ENCODE measurements around the gene UBE2B.

The UBE2B gene

GRCh38 chr5:134345996-134346395 is 25.4 kb upstream of the UBE2B start:
- TF ChIP-seq RAD21 (IDR thresholded peaks at IDR 0.05; ENCODE audit: low read depth) (peak; percentile 23; the same call in 1 of the 2 replicates), TCF12 (IDR thresholded peaks at IDR 0.05; ENCODE audit: low read depth) (peak; percentile 80), FOXM1 (IDR thresholded peaks at IDR 0.05; ENCODE audit: borderline replicate concordance, low read depth) (peak; percentile 56; the same call in 1 of the 2 replicates), USF1 (IDR thresholded peaks at IDR 0.05) (no peak), REST (IDR thresholded peaks at IDR 0.05; ENCODE audit: low read depth) (no peak), TAF1 (IDR thresholded peaks at IDR 0.05; ENCODE audit: low read depth) (0 out of 2 replicates have a peak, but pooled peaks have one; percentile 38), CREB1 (IDR thresholded peaks at IDR 0.05; ENCODE audit: low read depth) (no peak), EP300 (IDR thresholded peaks at IDR 0.05; ENCODE audit: borderline replicate concordance) (peak; percentile 73), CEBPB (IDR thresholded peaks at IDR 0.05) (0 out of 2 replicates have a peak, but pooled peaks have one; percentile 8), NFIC (IDR thresholded peaks at IDR 0.05) (0 out of 2 replicates have a peak, but pooled peaks have one; percentile 18), TEAD4 (IDR thresholded peaks at IDR 0.05) (peak; percentile 96), EGR1 (IDR thresholded peaks at IDR 0.05) (no peak)

- TF ChIP-seq TEAD4 (IDR thresholded peaks at IDR 0.05) (no peak), FOXM1 (IDR thresholded peaks at IDR 0.05; ENCODE audit: borderline replicate concordance, low read depth) (no peak), TAF1 (IDR thresholded peaks at IDR 0.05; ENCODE audit: low read depth) (no peak), CREB1 (IDR thresholded peaks at IDR 0.05; ENCODE audit: low read depth) (no peak), TCF12 (IDR thresholded peaks at IDR 0.05; ENCODE audit: low read depth) (no peak), CEBPB (IDR thresholded peaks at IDR 0.05) (no peak), USF1 (IDR thresholded peaks at IDR 0.05) (no peak), YY1 (IDR thresholded peaks at IDR 0.05; ENCODE audit: low read depth) (no peak)
Observed at GRCh38 chr5:134349463-134349862, 21.9 kb upstream of the UBE2B start.

GRCh38 chr5:134355681-134356080 is 15.7 kb upstream of the UBE2B start:
- TF ChIP-seq REST (IDR thresholded peaks at IDR 0.05; ENCODE audit: low read depth): no peak
- no peak for TF ChIP-seq USF1 (IDR thresholded peaks at IDR 0.05)
- TF ChIP-seq EP300 (IDR thresholded peaks at IDR 0.05; ENCODE audit: borderline replicate concordance): no peak
- no peak for TF ChIP-seq FOXM1 (IDR thresholded peaks at IDR 0.05; ENCODE audit: borderline replicate concordance, low read depth)
- no peak for TF ChIP-seq TAF1 (IDR thresholded peaks at IDR 0.05; ENCODE audit: low read depth)
- no peak for TF ChIP-seq ZBTB7A (IDR thresholded peaks at IDR 0.05; ENCODE audit: low read depth)
- TF ChIP-seq MAX (IDR thresholded peaks at IDR 0.05): no peak
- TF ChIP-seq YY1 (IDR thresholded peaks at IDR 0.05; ENCODE audit: low read depth): no peak
- no peak for TF ChIP-seq TEAD4 (IDR thresholded peaks at IDR 0.05)
- no peak for TF ChIP-seq RAD21 (IDR thresholded peaks at IDR 0.05; ENCODE audit: low read depth)
- no peak for TF ChIP-seq EGR1 (IDR thresholded peaks at IDR 0.05)
- TF ChIP-seq TCF12 (IDR thresholded peaks at IDR 0.05; ENCODE audit: low read depth): no peak
- no peak for TF ChIP-seq CEBPB (IDR thresholded peaks at IDR 0.05)
- TF ChIP-seq NFIC (IDR thresholded peaks at IDR 0.05): no peak
- no peak for TF ChIP-seq CREB1 (IDR thresholded peaks at IDR 0.05; ENCODE audit: low read depth)

- TF ChIP-seq CEBPB (IDR thresholded peaks at IDR 0.05): no peak
Observed at GRCh38 chr5:134365604-134366003, 5.8 kb upstream of the UBE2B start.

GRCh38 chr5:134370311-134370870 is 978 bp upstream of the UBE2B start:
- TF ChIP-seq EP300 (IDR thresholded peaks at IDR 0.05; ENCODE audit: borderline replicate concordance): no peak
- TF ChIP-seq USF1 (IDR thresholded peaks at IDR 0.05): no peak

GRCh38 chr5:134371834-134372340 is 518 bp downstream of the UBE2B start:
- TF ChIP-seq ZBTB7A (IDR thresholded peaks at IDR 0.05; ENCODE audit: low read depth) (0 out of 2 replicates have a peak, but pooled peaks have one; percentile 1), YY1 (IDR thresholded peaks at IDR 0.05; ENCODE audit: low read depth) (no peak), TCF12 (IDR thresholded peaks at IDR 0.05; ENCODE audit: low read depth) (no peak), TAF1 (IDR thresholded peaks at IDR 0.05; ENCODE audit: low read depth) (no peak), RAD21 (IDR thresholded peaks at IDR 0.05; ENCODE audit: low read depth) (no peak), EGR1 (IDR thresholded peaks at IDR 0.05) (no peak), NFIC (IDR thresholded peaks at IDR 0.05) (no peak), EP300 (IDR thresholded peaks at IDR 0.05; ENCODE audit: borderline replicate concordance) (no peak), REST (IDR thresholded peaks at IDR 0.05; ENCODE audit: low read depth) (no peak)

All from Ishikawa (cell line).